NCI-H2107 treated with DMSO at 0.1 percent for 48 hours (cell line): ENCODE measurements around the gene MRPS10.
"Not testable (repeated sequence)": the region's sequence is repeated elsewhere in the genome, so short reads cannot be mapped to it uniquely, and the experiment has no call there.

Experiments
- DNase-seq: peaks from one replicate; lab custom pipeline; 2025; ENCODE audit not compliant: unreplicated experiment; lab: John Stamatoyannopoulos, UW

MRPS10 gene

GRCh38 chr6:42179261-42179944 is 38.3 kb downstream of the MRPS10 start:
- DNase-seq: no peak

- no peak for DNase-seq
Measured at GRCh38 chr6:42177514-42178364, 39.9 kb downstream of the MRPS10 start.

- no peak for DNase-seq
Measured at GRCh38 chr6:42176981-42177380, 40.7 kb downstream of the MRPS10 start.

GRCh38 chr6:42175860-42176259 is 41.8 kb downstream of the MRPS10 start:
- DNase-seq: no peak

GRCh38 chr6:42173101-42173500 is 44.6 kb downstream of the MRPS10 start, which contains the start of gene GUCA1A:
TSS of gene GUCA1A (plus strand) at chr6:42173364. CDS start at chr6:42173614, 250 bp downstream.
- DNase-seq: no peak

GRCh38 chr6:42171813-42172581 is 45.7 kb downstream of the MRPS10 start:
- no peak for DNase-seq

- DNase-seq: not testable (repeated sequence)
Measured at GRCh38 chr6:42169780-42170179, 47.9 kb downstream of the MRPS10 start.

- DNase-seq: no peak
Measured at GRCh38 chr6:42168650-42169049, 49.0 kb downstream of the MRPS10 start.

- peak; percentile 64 for DNase-seq
Measured at GRCh38 chr6:42166444-42167141, 51.1 kb downstream of the MRPS10 start.

GRCh38 chr6:42165016-42165415 is 52.6 kb downstream of the MRPS10 start:
- no peak for DNase-seq

- no peak for DNase-seq
Measured at GRCh38 chr6:42163981-42164380, 53.7 kb downstream of the MRPS10 start.

- no peak for DNase-seq
Measured at GRCh38 chr6:42162812-42163211, 54.8 kb downstream of the MRPS10 start.

- DNase-seq: no peak
Measured at GRCh38 chr6:42162384-42162783, 55.3 kb downstream of the MRPS10 start.

GRCh38 chr6:42159431-42160024 is 58.1 kb downstream of the MRPS10 start:
- no peak for DNase-seq

- no peak for DNase-seq
Measured at GRCh38 chr6:42158631-42159030, 59.0 kb downstream of the MRPS10 start.

GRCh38 chr6:42158011-42158410 is 59.6 kb downstream of the MRPS10 start:
- DNase-seq: no peak
